Coronary artery (tissue), 2 donors: ENCODE data around the gene ETDC.
A peak's percentile ranks its signal among the peaks of the same experiment; 100 is the strongest.
"Not testable (repeated sequence)": the region's sequence is repeated elsewhere in the genome, so short reads cannot be mapped to it uniquely, and the experiment has no call there.

ENCODE experiments used
- DNase-seq: peaks from one replicate; pipeline ENCODE4 v3.0.0-alpha.2; 2017; ENCODE audit warnings: low spot score
- H3K27ac ChIP-seq, 2 donors: fragments of 200-600 bp; sonication (generic); one replicate each; pipeline ENCODE4 v1.5.1; 2016 to 2019
- H3K4me3 ChIP-seq: fragments of 200-600 bp; sonication (generic); 2 replicates; pipeline ENCODE4 v1.5.1; 2016; ENCODE audit warnings: mild to moderate bottlenecking, moderate library complexity
- CTCF ChIP-seq: fragments of 200-600 bp; sonication (generic); IDR thresholded peaks from one replicate; pipeline ENCODE4 v1.5.1; 2019; ENCODE audit warnings: antibody characterized with exemption

Gene ETDC

GRCh38 chrX:135309430-135309923, at the start of gene ETDC:
Gene ETDC, plus strand, starts transcription at chrX:135309480. Its CDS starts 0 bp downstream, at chrX:135309480.
- no peak for DNase-seq
- Histone ChIP-seq H3K27ac (no peak within 1 kb of the TSS), H3K4me3 (no peak within 1 kb of the TSS)
- no peak for TF ChIP-seq CTCF

- DNase-seq, H3K27ac ChIP-seq, H3K4me3 ChIP-seq: not testable (repeated sequence)
These were observed 48.3 kb upstream of the ETDC start for GRCh38 chrX:135260976-135261375.

- H3K4me3 ChIP-seq, DNase-seq, H3K27ac ChIP-seq: not testable (repeated sequence)
These were observed 45.9 kb upstream of the ETDC start for GRCh38 chrX:135263376-135263775.

- TF ChIP-seq CTCF = no peak
- DNase-seq = no peak
- Histone ChIP-seq H3K4me3 (no peak overlapping the region), H3K27ac (no peak overlapping the region)
These were observed 45.1 kb upstream of the ETDC start for GRCh38 chrX:135264206-135264605.

- Histone ChIP-seq H3K4me3 (no peak overlapping the region), H3K27ac (no peak overlapping the region)
- TF ChIP-seq CTCF = no peak
- DNase-seq = no peak
These were observed 36.1 kb upstream of the ETDC start for GRCh38 chrX:135273162-135273561.

GRCh38 chrX:135275973-135276372, 33.3 kb upstream of the ETDC start:
- TF ChIP-seq CTCF = no peak
- no peak for DNase-seq
- H3K4me3 ChIP-seq = no peak overlapping the region
- no peak overlapping the region for H3K27ac ChIP-seq

- no peak for TF ChIP-seq CTCF
- no peak overlapping the region for H3K27ac ChIP-seq
- no peak overlapping the region for H3K4me3 ChIP-seq
- DNase-seq = no peak
These were observed 21.9 kb upstream of the ETDC start for GRCh38 chrX:135287266-135287823.

GRCh38 chrX:135295238-135295943, 13.9 kb upstream of the ETDC start:
- H3K4me3 ChIP-seq = peak overlapping the region; percentile 60
- no peak overlapping the region for H3K27ac ChIP-seq
- DNase-seq = no peak
- no peak for TF ChIP-seq CTCF
